ENCODE data around the gene ALOX15B. TPM values are rescaled to one million over a fixed set of nuclear protein-coding genes. Genes with fewer than 3 reads are reported as not detected.
"Not testable (repeated sequence)": the region's sequence is repeated elsewhere in the genome, so short reads cannot be mapped to it uniquely, and the experiment has no call there.

The ALOX15B gene
- total RNA-seq, 2 experiments from 2014 or later: not detected

- DNase-seq: peak; percentile 47
- CTCF ChIA-PET: interaction anchor here (0.8 to 12.5 kb wide), 19 partner anchors 11 to 393 kb away, joined by 3 to 204 read pairs (median 5); partner anchors contain the start of genes ALOXE3 and SLC25A35
These were observed 34.0 kb downstream of the ALOX15B start for GRCh38 chr17:8072729-8073461.

DNA sequence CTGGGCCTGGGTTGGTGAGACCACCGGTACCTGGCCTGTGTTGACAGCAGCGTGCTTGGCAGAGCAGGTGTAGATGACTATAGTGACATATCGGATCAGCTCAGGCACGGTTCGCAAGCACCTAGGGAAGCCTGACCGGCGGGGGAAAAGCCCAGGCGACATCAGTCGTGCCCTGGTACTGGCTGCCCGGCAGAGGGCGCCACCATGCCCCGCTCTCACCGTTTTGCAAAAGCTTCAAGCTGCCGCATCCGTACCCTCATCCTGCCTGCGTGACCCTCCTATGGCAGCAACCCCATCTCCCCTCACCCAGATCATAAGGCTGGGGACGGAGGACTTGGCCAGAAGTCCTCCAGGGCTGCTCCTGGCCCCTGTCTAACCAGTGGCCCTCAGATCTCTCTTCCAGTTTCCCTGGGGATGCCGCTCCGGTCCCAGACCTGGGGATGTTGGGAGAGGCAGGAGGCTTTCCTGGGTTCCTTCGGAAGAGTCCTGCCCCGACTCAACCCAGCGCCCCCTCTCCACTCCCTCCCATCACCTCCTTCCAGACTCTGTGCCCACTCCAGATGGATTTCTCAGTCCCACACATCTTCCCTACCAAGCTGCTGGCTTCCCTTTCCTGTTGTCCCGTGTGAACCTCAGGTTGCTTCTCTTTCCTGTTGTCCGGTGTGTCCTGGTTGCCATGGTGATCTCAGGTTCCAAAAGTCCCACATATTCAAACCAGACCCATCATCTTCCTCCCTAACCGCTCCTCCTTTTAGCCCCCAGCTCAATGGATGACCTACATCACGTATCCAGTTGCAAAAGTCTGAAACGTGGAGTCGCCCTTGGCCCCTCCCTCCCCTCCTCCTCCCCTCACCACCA, 35.0 kb downstream of the ALOX15B start:
- peaks cover 28% of the 10 kb centered on the region for H3K27me3 Mint-ChIP-seq (ENCODE audit: low read depth)
- H3K4me3 Mint-ChIP-seq: peak overlapping the region; percentile 75
- no peak overlapping the region for H3K27ac Mint-ChIP-seq
- CTCF ChIA-PET: interaction anchor here (0.6 to 12.5 kb wide), 26 partner anchors 10 to 628 kb away, joined by 3 to 204 read pairs (median 4); partner anchors contain the start of genes ALOX12B, ALOXE3 and SLC25A35
- H3K9me3 Mint-ChIP-seq: no peaks in the 10 kb centered on the region
- peaks cover 16% of the 10 kb centered on the region for H3K4me1 Mint-ChIP-seq (ENCODE audit: low read depth)
- H3K36me3 Mint-ChIP-seq (ENCODE audit: low read depth): no peaks in the 10 kb centered on the region
- peak; percentile 93 for DNase-seq
- intact Hi-C loops (cut with micrococcal nuclease): loop anchor here (1.0 to 5.0 kb wide), 2 partner anchors 44 to 98 kb away; partner anchors contain the start of gene ALOXE3

More at GRCh38 chr17:8072729-8073461, 34.0 kb downstream of the ALOX15B start:
- peak overlapping the region; percentile 59 for H3K4me3 Mint-ChIP-seq
- intact Hi-C loops (cut with micrococcal nuclease): loop anchor here (1.0 to 5.0 kb wide), 2 partner anchors 45 to 99 kb away; partner anchors contain the start of gene ALOXE3
- no peak overlapping the region for H3K27ac Mint-ChIP-seq
- no peaks in the 10 kb centered on the region for H3K9me3 Mint-ChIP-seq
- H3K36me3 Mint-ChIP-seq (ENCODE audit: low read depth): no peaks in the 10 kb centered on the region
- peaks cover 28% of the 10 kb centered on the region for H3K27me3 Mint-ChIP-seq (ENCODE audit: low read depth)
- H3K4me1 Mint-ChIP-seq (ENCODE audit: low read depth): peaks cover 16% of the 10 kb centered on the region

DNA sequence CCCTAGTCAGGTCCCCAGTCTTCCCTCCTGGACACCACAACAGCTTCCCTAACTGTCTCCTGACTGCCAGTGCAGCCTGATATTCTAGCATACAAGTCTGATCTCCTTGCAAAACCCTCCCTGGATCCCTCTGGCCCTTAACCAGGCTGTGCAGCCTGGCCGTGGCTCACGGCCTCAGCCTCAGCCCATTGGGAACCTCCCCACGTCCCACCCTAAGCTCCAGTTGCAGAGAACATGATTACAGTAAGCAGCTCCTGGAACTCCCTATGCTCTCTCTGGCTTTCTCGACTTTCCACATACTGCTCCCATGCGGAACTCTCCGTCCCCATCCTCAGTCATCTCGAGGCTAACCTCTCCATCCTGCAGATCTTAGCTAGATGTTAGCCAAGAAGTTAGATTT, 35.7 kb downstream of the ALOX15B start:
- intact Hi-C loops (cut with micrococcal nuclease): loop anchor here (5.0 kb wide), 1 partner anchor 98 kb away; no protein-coding TSS in a partner anchor
- H3K27ac Mint-ChIP-seq: no peak overlapping the region
- peaks cover 18% of the 10 kb centered on the region for H3K4me1 Mint-ChIP-seq (ENCODE audit: low read depth)
- no peaks in the 10 kb centered on the region for H3K9me3 Mint-ChIP-seq
- no peak for DNase-seq
- peaks cover 28% of the 10 kb centered on the region for H3K27me3 Mint-ChIP-seq (ENCODE audit: low read depth)
- H3K36me3 Mint-ChIP-seq (ENCODE audit: low read depth): no peaks in the 10 kb centered on the region
- H3K4me3 Mint-ChIP-seq: no peak overlapping the region
- CTCF ChIA-PET: interaction anchor here (0.6 to 12.5 kb wide), 21 partner anchors 9 to 628 kb away, joined by 3 to 204 read pairs (median 4); partner anchors contain the start of genes ALOX12B, ALOXE3 and SLC25A35

- Mint-ChIP-seq H3K27me3 (ENCODE audit: low read depth) (peaks cover 28% of the 10 kb centered on the region), H3K4me1 (ENCODE audit: low read depth) (peaks cover 20% of the 10 kb centered on the region), H3K4me3 (no peak overlapping the region), H3K27ac (no peak overlapping the region), H3K36me3 (ENCODE audit: low read depth) (no peaks in the 10 kb centered on the region), H3K9me3 (no peaks in the 10 kb centered on the region)
- DNase-seq: no peak
- CTCF ChIA-PET: interaction anchor here (0.6 to 12.5 kb wide), 14 partner anchors 9 to 338 kb away, joined by 3 to 204 read pairs (median 5); partner anchors contain the start of genes ALOX12B and ALOXE3
- intact Hi-C loops (cut with micrococcal nuclease): loop anchor here (5.0 kb wide), 1 partner anchor 227 kb away; no protein-coding TSS in a partner anchor
These were observed 36.2 kb downstream of the ALOX15B start for GRCh38 chr17:8075081-8075480.

DNA sequence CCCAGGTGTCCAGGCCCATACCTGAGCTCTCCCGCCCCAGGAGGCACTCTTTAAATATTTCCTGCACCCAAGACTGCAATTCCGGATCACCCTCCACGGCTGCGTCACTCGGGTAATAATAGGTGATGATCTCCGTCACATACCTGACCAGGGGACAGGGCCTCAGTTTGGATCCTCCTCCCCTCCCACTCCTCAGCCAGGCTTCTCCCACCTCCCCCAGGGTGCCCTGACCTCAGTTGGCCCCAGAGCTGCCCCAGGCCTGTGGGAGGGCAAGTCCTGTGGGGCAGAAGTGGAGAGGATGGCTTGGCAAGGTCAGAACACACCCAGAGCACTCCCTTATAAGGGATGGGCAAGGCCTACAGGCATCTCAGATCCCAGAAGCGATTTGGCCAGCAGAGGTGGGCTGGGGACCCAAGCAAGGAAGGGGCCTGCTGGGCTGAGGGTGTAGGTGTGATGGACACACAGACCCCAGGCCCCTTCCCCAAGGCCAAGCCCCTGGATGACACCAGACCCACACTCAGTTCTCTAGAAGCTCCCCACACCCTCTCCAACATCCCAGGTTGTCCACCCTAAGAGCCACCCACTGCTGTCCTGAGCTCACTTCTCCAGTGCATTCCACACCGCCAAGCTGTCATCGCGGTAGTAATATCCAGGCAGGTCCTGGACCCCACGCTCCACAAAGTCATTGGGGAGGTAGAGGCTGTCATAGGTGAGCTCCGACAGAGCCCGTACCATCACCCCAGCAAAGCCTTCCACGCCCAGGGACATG, 36.9 kb downstream of the ALOX15B start:
- Mint-ChIP-seq H3K27ac (no peak overlapping the region), H3K4me1 (ENCODE audit: low read depth) (peaks cover 26% of the 10 kb centered on the region), H3K4me3 (no peak overlapping the region), H3K9me3 (no peaks in the 10 kb centered on the region), H3K27me3 (ENCODE audit: low read depth) (peaks cover 28% of the 10 kb centered on the region), H3K36me3 (ENCODE audit: low read depth) (peaks cover 4% of the 10 kb centered on the region)
- intact Hi-C loops (cut with micrococcal nuclease): loop anchor here (5.0 kb wide), 1 partner anchor 227 kb away; no protein-coding TSS in a partner anchor
- no peak for DNase-seq
- CTCF ChIA-PET: interaction anchor here (0.5 to 12.5 kb wide), 10 partner anchors 8 to 393 kb away, joined by 4 to 204 read pairs (median 8); partner anchors contain the start of gene ALOXE3

DNA sequence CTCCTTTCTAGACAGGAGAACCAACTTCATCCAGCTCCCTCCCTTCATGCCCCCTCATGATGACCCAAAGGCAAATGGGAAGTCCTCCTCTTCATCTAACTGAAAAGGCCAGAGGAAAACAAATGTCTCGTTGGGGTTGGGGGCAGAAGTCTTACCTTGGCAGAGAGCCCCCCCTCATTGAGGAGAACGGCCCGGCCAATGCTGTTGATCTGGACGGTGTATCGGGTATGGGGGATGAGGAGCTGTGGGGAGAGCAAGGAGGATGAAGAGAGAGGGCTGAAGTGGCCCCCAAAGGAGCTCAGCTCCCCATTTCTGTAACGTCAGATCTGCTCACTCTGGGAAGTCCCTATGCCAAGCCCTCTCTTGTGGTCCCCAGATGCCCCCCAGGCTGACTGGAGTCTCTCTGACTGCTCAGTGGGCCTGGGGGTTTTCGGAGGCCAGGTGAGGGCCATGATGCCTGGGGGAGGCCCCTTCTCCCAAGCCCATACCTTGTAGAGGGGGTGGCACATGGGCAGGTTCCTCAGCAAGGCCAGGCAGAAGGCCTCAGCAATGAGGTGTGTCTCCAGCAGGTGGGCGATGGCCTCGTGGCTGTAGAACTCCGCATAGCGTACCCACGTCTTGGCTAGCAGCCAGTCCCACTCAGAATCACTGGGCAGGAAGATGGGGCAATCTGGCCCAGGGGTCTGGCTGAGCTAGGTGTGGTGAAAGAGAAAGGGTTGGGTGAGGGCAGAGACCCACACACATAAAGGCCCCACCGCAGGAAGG, 37.8 kb downstream of the ALOX15B start:
- Mint-ChIP-seq H3K27ac (no peak overlapping the region), H3K4me1 (ENCODE audit: low read depth) (peaks cover 29% of the 10 kb centered on the region), H3K4me3 (no peak overlapping the region), H3K9me3 (no peaks in the 10 kb centered on the region), H3K36me3 (ENCODE audit: low read depth) (peaks cover 11% of the 10 kb centered on the region), H3K27me3 (ENCODE audit: low read depth) (peaks cover 24% of the 10 kb centered on the region)
- CTCF ChIA-PET: interaction anchor here (0.5 to 12.5 kb wide), 4 partner anchors 17 to 394 kb away, joined by 4 to 204 read pairs (median 8); partner anchors contain the start of gene ALOXE3
- no peak for DNase-seq
- intact Hi-C loops (cut with micrococcal nuclease): loop anchor here (5.0 kb wide), 1 partner anchor 226 kb away; no protein-coding TSS in a partner anchor

DNA sequence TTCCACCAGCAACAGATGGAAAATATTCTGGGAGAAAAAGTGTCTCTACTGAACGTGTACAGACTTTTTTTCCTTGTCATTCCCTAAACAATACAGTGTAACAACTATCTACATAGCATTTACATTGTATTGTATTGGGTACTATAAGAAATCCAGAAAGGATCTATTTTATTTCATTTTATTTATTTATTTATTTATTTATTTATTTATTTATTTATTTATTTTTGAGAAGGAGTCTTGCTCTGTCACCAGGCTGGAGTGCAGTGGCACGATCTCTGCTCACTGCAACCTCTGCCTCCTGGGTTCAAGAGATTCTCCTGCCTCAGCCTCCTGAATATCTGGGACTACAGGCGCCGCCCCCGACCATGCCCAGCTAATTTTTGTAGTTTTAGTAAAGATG, 39.1 kb downstream of the ALOX15B start:
- peaks cover 23% of the 10 kb centered on the region for H3K4me1 Mint-ChIP-seq (ENCODE audit: low read depth)
- CTCF ChIA-PET: interaction anchor here (0.6 to 12.5 kb wide), 5 partner anchors 16 to 134 kb away, joined by 3 to 204 read pairs (median 10); no protein-coding TSS in a partner anchor
- H3K4me3 Mint-ChIP-seq, H3K27ac Mint-ChIP-seq, H3K9me3 Mint-ChIP-seq, DNase-seq: not testable (repeated sequence)
- intact Hi-C loops (cut with micrococcal nuclease): loop anchor here (5.0 kb wide), 1 partner anchor 224 kb away; no protein-coding TSS in a partner anchor
- H3K27me3 Mint-ChIP-seq (ENCODE audit: low read depth): peaks cover 16% of the 10 kb centered on the region
- H3K36me3 Mint-ChIP-seq (ENCODE audit: low read depth): peaks cover 11% of the 10 kb centered on the region

DNA sequence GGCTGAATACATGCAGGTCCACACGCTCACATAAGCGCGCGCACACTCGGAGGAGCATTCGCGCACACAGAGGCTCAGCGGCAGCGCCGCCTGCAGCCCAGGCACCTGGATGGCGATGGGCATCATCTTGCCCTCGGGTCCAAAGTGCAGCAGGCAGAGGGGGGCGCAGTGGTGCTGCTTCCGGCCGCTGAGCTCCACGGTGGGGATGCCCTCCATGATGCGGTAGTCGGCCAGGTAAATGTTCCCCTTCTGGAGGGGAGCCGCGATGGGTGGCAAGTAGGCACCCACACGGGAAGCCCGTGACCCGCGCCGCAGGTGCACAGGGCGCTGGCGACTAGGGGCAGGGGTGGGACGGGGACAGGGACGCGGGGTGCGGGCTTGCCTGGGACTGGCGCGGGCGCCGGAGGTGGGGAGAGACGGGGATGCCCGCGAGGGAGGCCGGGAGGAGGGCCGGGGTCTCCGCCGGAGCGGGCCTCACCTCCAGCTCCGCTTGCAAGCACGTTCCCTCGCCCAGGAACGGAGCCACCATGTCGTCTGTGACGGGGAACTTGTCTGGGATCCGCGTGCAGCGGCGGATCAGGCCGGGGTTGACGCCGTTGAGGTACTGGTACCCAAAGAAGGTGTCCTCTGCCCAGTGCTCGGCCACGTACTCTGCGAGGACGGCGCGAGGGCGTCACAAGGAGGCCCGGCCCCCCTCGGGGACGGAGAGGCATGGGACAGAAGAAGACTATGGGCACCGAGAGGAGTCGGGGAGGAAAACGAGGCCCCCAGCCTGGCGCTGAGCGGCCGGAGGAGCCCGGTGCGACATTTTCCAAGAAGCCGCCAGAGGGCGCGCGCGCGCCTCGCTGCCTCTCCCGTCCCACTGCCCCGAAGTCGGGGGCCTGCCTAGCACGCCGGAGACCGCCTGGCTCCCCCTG, 40.7 kb downstream of the ALOX15B start:
- Mint-ChIP-seq H3K36me3 (ENCODE audit: low read depth) (peaks cover 11% of the 10 kb centered on the region), H3K27me3 (ENCODE audit: low read depth) (peaks cover 2% of the 10 kb centered on the region), H3K27ac (peak overlapping the region; percentile 88), H3K9me3 (no peaks in the 10 kb centered on the region), H3K4me1 (ENCODE audit: low read depth) (peaks cover 13% of the 10 kb centered on the region), H3K4me3 (peak overlapping the region; percentile 95)
- intact Hi-C loops (cut with micrococcal nuclease): loop anchor here (1.0 to 5.0 kb wide), 6 partner anchors 19 to 223 kb away; partner anchors contain the start of gene ALOXE3
- peak; percentile 91 for DNase-seq
- CTCF ChIA-PET: interaction anchor here (0.6 to 12.5 kb wide), 19 partner anchors 9 to 498 kb away, joined by 3 to 204 read pairs (median 4); partner anchors contain the start of gene ALOXE3

GRCh38 chr17:8080208-8080798, 41.4 kb downstream of the ALOX15B start:
- intact Hi-C loops (cut with micrococcal nuclease): loop anchor here (5.0 kb wide), 1 partner anchor 77 kb away; no protein-coding TSS in a partner anchor
- Mint-ChIP-seq H3K27me3 (ENCODE audit: low read depth) (no peaks in the 10 kb centered on the region), H3K4me3 (peak overlapping the region; percentile 95), H3K27ac (peak overlapping the region; percentile 88), H3K9me3 (no peaks in the 10 kb centered on the region), H3K36me3 (ENCODE audit: low read depth) (peaks cover 11% of the 10 kb centered on the region), H3K4me1 (ENCODE audit: low read depth) (peaks cover 13% of the 10 kb centered on the region)
- no peak for DNase-seq
- CTCF ChIA-PET: interaction anchor here (1.1 to 12.5 kb wide), 4 partner anchors 13 to 78 kb away, joined by 3 to 204 read pairs (median 4); partner anchors contain the start of gene ALOXE3

All from activated naive CD4-positive, alpha-beta T cell treated with anti-CD3 and anti-CD28 coated beads for 36 hours (primary cell).